DOHH2 (cell line): ENCODE data around the gene MAML2.

ENCODE experiments used
- H3F3A ChIP-seq: fragments of 200-600 bp; sonication (generic), shearing (Covaris generic); 2 replicates; pipeline ENCODE4 v1.6.0; 2016; ENCODE audit warnings: antibody characterized with exemption, mild to moderate bottlenecking; ENCODE audit not compliant: control insufficient read depth, insufficient read depth
- H3K27ac ChIP-seq: fragments of 200-600 bp; sonication (generic); 2 replicates; pipeline ENCODE4 v1.5.1; 2014; ENCODE audit warnings: low read depth, mild to moderate bottlenecking, low read length, moderate library complexity
- H3K27me3 ChIP-seq: fragments of 200-600 bp; sonication (generic); 2 replicates; pipeline ENCODE4 v1.6.1; 2014; ENCODE audit warnings: mild to moderate bottlenecking, low read length, mixed read lengths; ENCODE audit not compliant: control insufficient read depth
- H3K36me3 ChIP-seq: fragments of 200-600 bp; sonication (generic); 2 replicates; pipeline ENCODE4 v1.6.1; 2014; ENCODE audit warnings: mild to moderate bottlenecking, low read length, moderate library complexity, mixed read lengths; ENCODE audit not compliant: control insufficient read depth
- H3K4me1 ChIP-seq: fragments of 200-600 bp; sonication (generic); 2 replicates; pipeline ENCODE4 v1.6.1; 2014; ENCODE audit warnings: mild to moderate bottlenecking, low read length, mixed read lengths; ENCODE audit not compliant: control insufficient read depth
- H3K4me2 ChIP-seq: fragments of 200-600 bp; sonication (generic); 2 replicates; pipeline ENCODE4 v1.6.0; 2014; ENCODE audit warnings: mild to moderate bottlenecking, low read length, moderate library complexity
- H3K4me3 ChIP-seq: fragments of 200-600 bp; sonication (generic); 2 replicates; pipeline ENCODE4 v1.5.1; 2014; ENCODE audit warnings: mild to moderate bottlenecking, low read length, mixed read lengths
- H3K79me2 ChIP-seq: fragments of 200-600 bp; sonication (generic); 2 replicates; pipeline ENCODE4 v1.6.1; 2014; ENCODE audit warnings: mild to moderate bottlenecking, low read length, mixed read lengths; ENCODE audit not compliant: control insufficient read depth
- H3K9me2 ChIP-seq: fragments of 200-600 bp; sonication (generic); replicated peaks from 2 replicates; pipeline ENCODE4 v1.6.1; 2014; ENCODE audit warnings: mild to moderate bottlenecking, low read length, mixed read lengths; ENCODE audit not compliant: control insufficient read depth
- H3K9me3 ChIP-seq: fragments of 200-600 bp; sonication (generic); 2 replicates; pipeline ENCODE4 v1.6.1; 2014; ENCODE audit warnings: antibody characterized with exemption, low read length, mixed read lengths; ENCODE audit not compliant: control insufficient read depth, insufficient read depth
- H4K20me1 ChIP-seq: fragments of 200-600 bp; sonication (generic); 2 replicates; pipeline ENCODE4 v1.6.0; 2014; ENCODE audit warnings: low read depth, mild to moderate bottlenecking, antibody characterized with exemption, low read length, moderate library complexity; ENCODE audit not compliant: control insufficient read depth, insufficient read depth
- EZH2phosphoT487 ChIP-seq: fragments of 200-600 bp; sonication (generic); IDR thresholded peaks from 2 replicates; pipeline ENCODE4 v1.6.1; 2017; ENCODE audit warnings: borderline replicate concordance, mild to moderate bottlenecking, antibody characterized with exemption, low read length, moderate library complexity, mixed read lengths
- TF ChIP-seq, protein P1 (sequence below): fragments of 200-600 bp; sonication (generic); IDR thresholded peaks from one replicate; pipeline ENCODE4 v1.5.1; 2014; ENCODE audit warnings: antibody characterized with exemption, mild to moderate bottlenecking, low read depth, low read length; ENCODE audit not compliant: poor library complexity, severe bottlenecking

The MAML2 gene

GRCh38 chr11:96021901-96022650 lies 320.9 kb downstream of the MAML2 start:
- no peak for TF ChIP-seq EZH2phosphoT487
- TF ChIP-seq, protein P1, sequence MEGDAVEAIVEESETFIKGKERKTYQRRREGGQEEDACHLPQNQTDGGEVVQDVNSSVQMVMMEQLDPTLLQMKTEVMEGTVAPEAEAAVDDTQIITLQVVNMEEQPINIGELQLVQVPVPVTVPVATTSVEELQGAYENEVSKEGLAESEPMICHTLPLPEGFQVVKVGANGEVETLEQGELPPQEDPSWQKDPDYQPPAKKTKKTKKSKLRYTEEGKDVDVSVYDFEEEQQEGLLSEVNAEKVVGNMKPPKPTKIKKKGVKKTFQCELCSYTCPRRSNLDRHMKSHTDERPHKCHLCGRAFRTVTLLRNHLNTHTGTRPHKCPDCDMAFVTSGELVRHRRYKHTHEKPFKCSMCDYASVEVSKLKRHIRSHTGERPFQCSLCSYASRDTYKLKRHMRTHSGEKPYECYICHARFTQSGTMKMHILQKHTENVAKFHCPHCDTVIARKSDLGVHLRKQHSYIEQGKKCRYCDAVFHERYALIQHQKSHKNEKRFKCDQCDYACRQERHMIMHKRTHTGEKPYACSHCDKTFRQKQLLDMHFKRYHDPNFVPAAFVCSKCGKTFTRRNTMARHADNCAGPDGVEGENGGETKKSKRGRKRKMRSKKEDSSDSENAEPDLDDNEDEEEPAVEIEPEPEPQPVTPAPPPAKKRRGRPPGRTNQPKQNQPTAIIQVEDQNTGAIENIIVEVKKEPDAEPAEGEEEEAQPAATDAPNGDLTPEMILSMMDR, result no peak
- Histone ChIP-seq H4K20me1 (no peaks in the 10 kb centered on the region), H3K27me3 (no peaks in the 10 kb centered on the region), H3K9me2 (no peaks in the 10 kb centered on the region), H3K4me1 (no peaks in the 10 kb centered on the region), H3K9me3 (no peaks in the 10 kb centered on the region), H3K27ac (no peak overlapping the region), H3K4me2 (no peak overlapping the region), H3K4me3 (no peak overlapping the region), H3F3A (no peaks in the 10 kb centered on the region), H3K79me2 (no peaks in the 10 kb centered on the region), H3K36me3 (no peaks in the 10 kb centered on the region)

GRCh38 chr11:96019810-96020747 lies 322.9 kb downstream of the MAML2 start:
- no peak overlapping the region for H3K4me2 ChIP-seq
- no peaks in the 10 kb centered on the region for H3F3A ChIP-seq
- no peaks in the 10 kb centered on the region for H3K79me2 ChIP-seq
- H3K4me3 ChIP-seq, result no peak overlapping the region
- TF ChIP-seq, protein P1, result no peak
- no peak for TF ChIP-seq EZH2phosphoT487
- H3K36me3 ChIP-seq, result no peaks in the 10 kb centered on the region
- H4K20me1 ChIP-seq, result no peaks in the 10 kb centered on the region
- no peak overlapping the region for H3K27ac ChIP-seq
- H3K9me3 ChIP-seq, result no peaks in the 10 kb centered on the region
- no peaks in the 10 kb centered on the region for H3K27me3 ChIP-seq
- H3K9me2 ChIP-seq, result no peaks in the 10 kb centered on the region
- H3K4me1 ChIP-seq, result no peaks in the 10 kb centered on the region

DNA sequence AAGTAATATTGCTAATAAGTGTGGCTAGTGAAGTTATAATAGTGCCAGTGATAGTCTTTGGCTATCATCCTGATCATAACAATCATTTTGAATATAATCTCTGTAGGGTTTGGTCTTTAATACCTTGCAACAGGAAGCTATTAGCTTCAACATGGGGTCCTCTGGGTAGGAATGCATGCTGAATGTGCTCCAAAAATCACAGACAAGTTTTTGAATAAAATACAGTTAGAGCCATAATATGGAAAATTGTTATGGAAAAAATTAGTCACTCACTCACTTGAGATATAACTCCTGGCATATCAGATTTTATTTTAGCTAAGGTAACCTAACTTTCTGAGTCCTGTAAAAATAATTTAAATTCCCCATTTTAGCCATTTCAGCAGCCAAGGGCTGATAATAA lies 323.7 kb downstream of the MAML2 start:
- Histone ChIP-seq H4K20me1 (no peaks in the 10 kb centered on the region), H3K9me2 (no peaks in the 10 kb centered on the region), H3K36me3 (no peaks in the 10 kb centered on the region), H3K4me3 (no peak overlapping the region), H3K9me3 (no peaks in the 10 kb centered on the region), H3K79me2 (no peaks in the 10 kb centered on the region), H3K27me3 (no peaks in the 10 kb centered on the region), H3K27ac (no peak overlapping the region), H3F3A (no peaks in the 10 kb centered on the region), H3K4me2 (no peak overlapping the region), H3K4me1 (no peaks in the 10 kb centered on the region)
- TF ChIP-seq, protein P1, result no peak
- TF ChIP-seq EZH2phosphoT487, result no peak
